IPS-15b (cell line): ENCODE data around the gene PDCD7.
"Not testable (repeated sequence)": the region's sequence is repeated elsewhere in the genome, so short reads cannot be mapped to it uniquely, and the experiment has no call there.

Experiments
- H3K27me3 ChIP-seq: one replicate; pipeline ENCODE4 v1.6.1; 2013; ENCODE audit warnings: low read length; ENCODE audit not compliant: control insufficient read depth, insufficient read depth
- H3K36me3 ChIP-seq: one replicate; pipeline ENCODE4 v1.6.1; 2013; ENCODE audit warnings: low read length; ENCODE audit not compliant: control insufficient read depth, insufficient read depth
- H3K4me1 ChIP-seq: one replicate; pipeline ENCODE4 v1.6.1; 2013; ENCODE audit warnings: mild to moderate bottlenecking, low read length; ENCODE audit not compliant: control insufficient read depth, insufficient read depth
- H3K4me3 ChIP-seq: one replicate; pipeline ENCODE4 v1.5.1; 2013; ENCODE audit warnings: low read depth, low read length
- H3K9ac ChIP-seq: one replicate; pipeline ENCODE4 v1.6.1; 2013; ENCODE audit warnings: low read depth, mild to moderate bottlenecking, low read length
- H3K9me3 ChIP-seq: one replicate; pipeline ENCODE4 v1.6.1; 2013; ENCODE audit warnings: mild to moderate bottlenecking, low read length; ENCODE audit not compliant: control insufficient read depth, insufficient read depth

Gene PDCD7

DNA sequence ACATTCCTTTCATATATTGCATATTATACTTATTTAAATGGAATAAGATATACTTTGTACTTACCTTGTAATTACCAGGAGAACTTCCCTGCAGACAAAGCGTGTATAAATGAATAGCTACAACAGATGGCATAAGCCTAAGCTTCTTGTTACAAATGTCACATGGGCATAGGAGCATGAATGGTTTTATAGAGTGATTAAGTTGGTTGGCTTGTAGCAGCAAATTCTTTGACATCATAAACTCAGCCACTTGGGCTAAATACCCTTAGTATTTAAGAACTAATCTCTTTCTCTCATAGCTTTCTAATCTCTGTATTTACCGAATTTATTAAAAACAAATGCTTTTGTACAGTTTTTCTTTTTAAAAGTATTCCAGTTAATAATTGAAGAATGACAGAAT is 18.5 kb downstream of the PDCD7 start, which contains the start of gene UBAP1L:
UBAP1L (minus strand) TSS at position 115 of the 400 bp plus-strand sequence. CDS start 8,985 bp downstream, outside the sequence.
- Histone ChIP-seq H3K4me3 (no peak within 1 kb of the TSS), H3K4me1 (no peaks in the 10 kb centered on the region), H3K9ac (no peak within 1 kb of the TSS), H3K36me3 (peaks cover 8% of the 10 kb centered on the region), H3K9me3 (no peaks in the 10 kb centered on the region), H3K27me3 (no peaks in the 10 kb centered on the region)

DNA sequence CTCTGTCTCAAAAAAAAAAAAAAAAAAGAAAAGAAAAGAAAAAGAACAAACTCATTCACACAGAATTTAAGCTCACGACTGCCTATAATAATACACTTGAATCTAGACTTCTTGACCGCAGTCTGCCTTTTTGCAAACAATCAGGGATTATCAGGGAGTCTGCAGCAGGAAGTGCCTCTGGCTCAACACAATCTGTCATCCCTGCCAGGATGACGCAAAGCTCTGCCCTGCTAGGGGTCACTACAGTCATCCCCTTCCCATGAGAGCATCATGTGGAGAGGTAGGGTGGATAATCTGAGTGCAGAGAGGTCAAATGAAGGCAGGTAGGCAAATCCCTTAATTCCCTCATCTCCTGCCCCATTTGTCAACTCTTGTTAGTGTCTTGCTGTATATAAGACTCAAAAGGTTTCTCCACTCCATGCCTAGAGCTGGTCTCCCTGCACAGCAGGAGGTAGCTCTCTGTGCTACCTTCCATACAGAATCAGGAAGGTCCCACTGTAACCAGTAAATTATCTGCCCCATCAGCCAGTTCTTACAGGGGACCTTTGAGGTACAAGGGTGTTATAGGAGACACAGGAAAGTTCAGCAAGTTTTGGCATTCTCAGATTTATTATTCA is 22.8 kb downstream of the PDCD7 start:
- no peak overlapping the region for H3K4me3 ChIP-seq
- no peak overlapping the region for H3K9ac ChIP-seq
- no peaks in the 10 kb centered on the region for H3K27me3 ChIP-seq
- no peaks in the 10 kb centered on the region for H3K9me3 ChIP-seq
- no peaks in the 10 kb centered on the region for H3K4me1 ChIP-seq
- H3K36me3 ChIP-seq, result no peaks in the 10 kb centered on the region

DNA sequence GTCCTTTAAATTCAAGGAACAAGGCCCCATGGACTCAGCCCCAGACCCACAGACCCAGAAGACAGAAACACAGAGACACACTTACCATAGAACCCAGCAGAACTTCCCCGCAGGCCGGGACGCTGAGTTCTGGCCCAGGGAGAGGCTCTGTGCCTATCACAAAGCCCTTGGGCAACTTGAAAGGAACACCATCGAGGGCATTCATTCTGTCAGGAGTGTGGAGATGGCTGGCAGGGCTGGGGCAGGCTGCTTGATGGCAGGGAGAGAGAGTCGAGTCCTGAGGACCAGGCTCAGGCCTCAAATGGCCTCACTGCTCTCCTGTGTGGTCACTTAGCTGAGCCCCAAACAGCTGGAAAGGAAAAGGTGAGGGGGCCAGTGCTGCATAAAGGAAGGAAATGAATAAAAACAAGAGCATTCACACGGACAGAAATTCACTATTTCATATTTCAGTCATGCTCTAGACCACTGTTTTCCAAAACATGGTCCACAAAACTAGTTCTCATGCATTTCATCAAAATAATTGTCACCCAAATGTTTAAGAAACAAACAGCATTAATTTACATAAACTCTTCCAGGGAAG is 27.5 kb downstream of the PDCD7 start:
- H3K9me3 ChIP-seq, result no peaks in the 10 kb centered on the region
- H3K4me3 ChIP-seq, result no peak overlapping the region
- H3K36me3 ChIP-seq, result no peaks in the 10 kb centered on the region
- no peak overlapping the region for H3K9ac ChIP-seq
- H3K4me1 ChIP-seq, result no peaks in the 10 kb centered on the region
- H3K27me3 ChIP-seq, result peaks cover 3% of the 10 kb centered on the region

DNA sequence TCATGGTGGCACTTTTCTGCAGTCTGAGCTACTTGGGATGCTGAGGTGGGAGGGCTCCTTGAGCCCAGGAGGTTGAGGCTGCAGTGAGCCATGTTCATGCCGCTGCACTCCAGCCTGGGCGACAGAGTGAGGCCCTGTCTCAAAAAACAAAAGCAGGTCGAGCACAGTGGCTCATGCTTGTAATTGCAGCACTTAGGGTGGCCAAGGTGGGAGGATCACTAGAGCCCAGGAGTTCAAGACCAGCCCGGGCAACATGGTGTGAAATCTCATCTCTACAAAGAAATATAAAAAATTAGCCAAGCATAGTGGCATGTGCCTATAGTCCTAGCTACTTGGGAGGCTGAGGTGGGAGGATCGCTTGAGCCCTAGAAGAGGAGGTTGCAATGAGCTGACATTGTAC is 28.6 kb downstream of the PDCD7 start:
- Histone ChIP-seq H3K36me3 (no peaks in the 10 kb centered on the region), H3K4me1 (no peaks in the 10 kb centered on the region), H3K9me3 (no peaks in the 10 kb centered on the region), H3K4me3 (no peak overlapping the region), H3K9ac (no peak overlapping the region), H3K27me3 (peaks cover 3% of the 10 kb centered on the region)

DNA sequence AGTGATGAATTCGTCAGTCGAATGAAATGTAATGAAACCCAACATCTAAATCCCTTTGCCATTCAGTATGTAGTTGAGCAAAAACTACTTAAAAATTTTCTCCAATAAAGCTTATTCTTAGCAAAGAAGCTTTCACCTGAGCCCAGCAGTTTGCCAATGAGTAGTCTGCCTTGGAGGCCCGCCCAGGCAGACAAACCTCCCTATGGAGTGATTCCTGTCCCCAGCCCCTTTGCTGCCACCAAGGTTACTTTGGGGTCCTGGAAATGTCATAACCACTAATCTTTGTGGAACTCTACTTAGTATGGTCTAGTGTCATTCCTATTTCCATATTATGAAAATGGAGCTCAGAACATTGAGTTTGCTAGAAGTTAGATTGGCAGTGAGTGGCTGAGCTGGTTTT is 30.7 kb downstream of the PDCD7 start:
- no peaks in the 10 kb centered on the region for H3K36me3 ChIP-seq
- H3K27me3 ChIP-seq, result peaks cover 3% of the 10 kb centered on the region
- H3K4me1 ChIP-seq, result no peaks in the 10 kb centered on the region
- H3K4me3 ChIP-seq, result peak overlapping the region; percentile 39
- no peak overlapping the region for H3K9ac ChIP-seq
- no peaks in the 10 kb centered on the region for H3K9me3 ChIP-seq

DNA sequence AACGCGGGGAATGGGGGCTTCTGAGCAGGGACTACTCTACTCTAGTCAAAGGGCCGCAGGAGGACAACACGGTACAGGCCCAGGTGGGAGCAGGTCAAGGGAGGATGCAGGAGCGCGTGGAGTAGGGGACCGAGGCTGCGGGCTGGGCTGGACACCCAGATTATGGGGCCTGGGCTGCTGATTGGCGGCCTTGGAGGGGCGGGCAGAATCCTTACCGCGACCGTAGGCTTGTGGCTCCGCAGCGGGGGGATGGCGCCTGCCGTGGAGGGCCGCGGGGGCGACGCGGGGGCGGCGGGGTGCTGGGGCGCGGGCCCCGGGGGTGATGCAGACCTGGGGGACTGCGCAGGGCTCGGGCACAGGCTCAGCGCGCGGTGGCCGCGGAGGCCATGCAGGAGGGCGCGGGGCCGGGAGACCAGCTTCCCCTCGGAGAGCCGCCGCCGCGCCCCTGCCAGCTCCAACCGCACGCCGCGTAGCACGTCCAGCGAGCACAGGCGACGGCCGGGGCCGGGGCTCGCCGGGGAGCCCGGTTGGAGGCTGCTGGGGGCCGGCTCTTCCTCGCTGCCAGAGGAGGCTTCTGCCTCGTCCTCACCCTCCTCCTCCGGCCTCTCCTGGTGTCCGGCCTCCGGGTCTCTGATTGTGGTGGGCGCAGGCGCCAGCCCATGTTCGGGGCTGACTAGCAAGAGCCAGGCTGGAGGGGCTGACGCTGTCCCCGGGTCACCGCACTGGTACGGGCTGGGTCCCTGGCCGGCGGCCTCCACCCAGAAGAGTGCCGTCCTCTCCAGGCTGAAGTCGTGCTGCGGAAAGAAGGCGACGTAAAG is 31.5 kb downstream of the PDCD7 start:
- H3K4me1 ChIP-seq, result no peaks in the 10 kb centered on the region
- H3K9ac ChIP-seq, result no peak overlapping the region
- H3K4me3 ChIP-seq, result peak overlapping the region; percentile 39
- H3K9me3 ChIP-seq, result no peaks in the 10 kb centered on the region
- no peaks in the 10 kb centered on the region for H3K36me3 ChIP-seq
- H3K27me3 ChIP-seq, result peaks cover 3% of the 10 kb centered on the region

DNA sequence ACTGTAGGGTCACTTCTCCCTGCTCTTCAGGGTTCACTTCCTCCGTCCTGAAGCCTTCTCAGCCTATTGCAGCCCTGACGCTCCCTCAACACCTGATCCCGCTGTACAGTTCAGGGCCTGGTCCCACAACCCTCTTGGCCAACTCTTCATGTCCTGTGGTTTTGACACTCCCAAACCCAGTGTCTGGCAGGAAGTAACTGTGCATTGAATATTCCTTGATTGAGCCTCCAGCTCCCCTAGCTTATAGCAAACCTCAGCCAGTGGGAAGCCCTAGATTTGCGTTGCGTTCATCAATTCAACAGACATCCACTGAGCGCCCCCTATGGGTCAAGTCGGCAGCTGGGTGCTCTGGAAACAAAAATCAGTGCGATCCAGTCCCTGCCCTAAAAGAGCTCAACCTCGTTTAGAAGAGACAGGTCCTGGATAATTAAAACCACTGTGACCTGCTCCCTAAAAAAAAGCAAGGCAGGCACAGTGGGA is 32.2 kb downstream of the PDCD7 start:
- Histone ChIP-seq H3K36me3 (no peaks in the 10 kb centered on the region), H3K9ac (peak overlapping the region; percentile 32), H3K27me3 (peaks cover 3% of the 10 kb centered on the region), H3K9me3 (no peaks in the 10 kb centered on the region), H3K4me1 (no peaks in the 10 kb centered on the region), H3K4me3 (peak overlapping the region; percentile 28)

DNA sequence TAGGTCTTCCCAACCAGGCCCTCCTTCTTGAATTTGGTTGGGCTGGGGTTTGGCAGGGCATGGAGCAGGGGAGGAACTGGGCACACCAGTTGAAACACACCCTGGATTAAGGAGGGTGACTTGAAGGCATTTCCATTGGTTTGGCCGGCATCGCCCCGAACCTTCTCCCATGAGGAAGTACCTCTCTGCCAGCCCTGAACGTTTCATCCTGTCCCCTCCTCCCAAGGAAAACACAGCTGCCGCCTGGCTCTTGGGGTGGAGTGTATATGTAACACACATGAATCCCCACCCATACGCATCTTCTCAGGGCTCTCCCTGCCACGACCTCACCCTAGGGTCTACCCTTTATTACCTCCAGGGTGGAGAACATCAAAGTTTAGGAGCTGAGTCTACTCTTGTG is 33.2 kb downstream of the PDCD7 start:
- Histone ChIP-seq H3K4me3 (no peak overlapping the region), H3K27me3 (peaks cover 3% of the 10 kb centered on the region), H3K4me1 (no peaks in the 10 kb centered on the region), H3K9me3 (no peaks in the 10 kb centered on the region), H3K36me3 (no peaks in the 10 kb centered on the region), H3K9ac (no peak overlapping the region)

DNA sequence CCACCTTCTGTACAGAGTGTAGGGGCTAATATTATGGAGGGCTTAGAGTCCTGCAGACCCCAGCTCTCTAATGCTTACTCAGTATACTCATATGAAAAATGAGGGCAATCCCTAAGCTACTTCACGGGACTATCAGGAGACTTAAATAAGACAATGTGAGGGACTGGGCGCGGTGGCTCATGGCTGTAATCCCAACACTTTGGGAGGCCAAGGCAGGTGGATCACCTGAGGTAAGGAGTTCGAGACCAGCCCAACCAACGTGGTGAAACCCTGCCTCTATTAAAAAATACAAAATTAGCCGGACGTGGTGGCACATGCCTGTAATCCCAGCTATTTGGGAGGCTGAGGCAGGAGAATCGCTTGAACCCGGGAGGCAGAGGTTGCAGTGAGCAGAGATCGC is 33.8 kb downstream of the PDCD7 start:
- H3K27me3 ChIP-seq, H3K4me1 ChIP-seq, H3K9ac ChIP-seq, H3K36me3 ChIP-seq, H3K4me3 ChIP-seq, H3K9me3 ChIP-seq: not testable (repeated sequence)

DNA sequence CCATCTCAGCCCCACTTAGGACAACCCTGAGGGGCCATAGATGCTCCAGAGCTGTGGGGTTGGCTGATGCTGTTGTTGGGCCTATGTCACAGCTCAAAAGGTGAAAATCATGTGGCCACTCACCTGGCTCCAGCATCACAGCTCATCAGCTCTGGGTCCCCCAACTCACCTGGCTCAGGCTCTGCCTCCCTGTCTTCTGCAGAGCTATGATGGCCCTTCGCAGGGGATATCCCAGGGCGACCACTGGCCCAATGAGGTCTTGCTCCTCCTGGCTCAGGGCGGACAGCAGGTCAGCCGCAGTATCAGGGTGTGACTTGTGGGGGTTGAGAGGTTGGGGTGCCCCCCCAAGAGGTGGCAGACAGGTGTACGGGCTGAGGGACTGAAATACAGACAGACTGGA is 34.3 kb downstream of the PDCD7 start:
- no peaks in the 10 kb centered on the region for H3K4me1 ChIP-seq
- H3K27me3 ChIP-seq, result peaks cover 3% of the 10 kb centered on the region
- H3K9me3 ChIP-seq, result no peaks in the 10 kb centered on the region
- no peak overlapping the region for H3K4me3 ChIP-seq
- no peaks in the 10 kb centered on the region for H3K36me3 ChIP-seq
- no peak overlapping the region for H3K9ac ChIP-seq

DNA sequence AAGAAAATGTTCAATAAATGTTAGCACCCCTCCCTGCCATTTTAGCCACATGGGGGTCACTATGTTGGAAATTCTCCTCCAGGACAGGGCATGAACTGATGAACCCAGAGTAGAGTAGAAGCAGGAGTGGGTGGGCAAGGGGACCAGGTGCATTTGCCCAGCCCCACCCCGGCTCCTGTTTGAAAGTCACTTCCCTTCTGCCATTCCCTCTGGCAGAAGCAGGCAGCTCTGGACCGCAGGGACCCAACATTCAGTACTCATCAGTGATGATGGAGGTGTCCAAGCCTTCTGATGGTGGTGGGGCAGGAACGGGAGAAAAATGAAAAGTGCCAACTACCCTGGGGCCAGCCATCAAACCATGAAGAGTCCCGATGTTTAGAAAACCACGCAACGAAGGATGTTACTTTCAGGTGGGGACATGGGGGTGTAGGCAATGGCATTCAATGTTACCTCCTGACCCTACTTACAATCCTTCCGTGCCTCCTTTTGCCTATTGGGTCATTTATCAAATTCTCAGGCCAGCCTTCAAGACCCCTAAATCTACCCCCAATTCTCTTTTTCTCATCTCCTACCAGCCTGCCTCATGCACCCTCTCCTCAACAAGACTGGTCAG is 35.9 kb downstream of the PDCD7 start:
- no peaks in the 10 kb centered on the region for H3K36me3 ChIP-seq
- H3K4me3 ChIP-seq, result no peak overlapping the region
- H3K4me1 ChIP-seq, result no peaks in the 10 kb centered on the region
- H3K27me3 ChIP-seq, result no peaks in the 10 kb centered on the region
- no peaks in the 10 kb centered on the region for H3K9me3 ChIP-seq
- no peak overlapping the region for H3K9ac ChIP-seq
